ENCODE results near the gene HMGB4. TPM values are rescaled to one million over a fixed set of nuclear protein-coding genes. Genes with fewer than 3 reads are reported as not detected.

Gene HMGB4
- total RNA-seq, 4 donors from 2014 or later: not detected

DNA sequence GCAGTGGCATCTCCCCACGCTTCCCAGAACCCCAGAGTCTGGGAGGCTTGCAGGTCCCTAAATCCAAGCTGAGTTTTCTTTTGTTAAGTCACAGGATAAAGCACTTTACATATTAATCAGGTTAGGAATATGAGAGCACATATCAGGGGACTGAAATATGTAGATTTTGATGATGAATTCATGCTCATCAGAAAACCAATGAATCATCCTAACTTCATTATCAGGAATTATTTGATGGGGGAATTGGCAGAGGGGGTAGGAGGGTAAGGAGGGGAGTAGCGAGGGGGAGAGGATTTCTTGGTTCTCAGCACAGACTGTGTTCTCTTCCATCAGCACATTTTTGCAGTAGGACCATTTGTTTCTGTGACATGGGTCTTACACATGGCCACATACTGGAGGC is 32.1 kb downstream of the HMGB4 start:
- WGBS, 2 donors: 75 to 86% methylated on average over 2 of the region's 2 CpGs
- H3K27ac ChIP-seq: no peak overlapping the region
- peaks cover 0 to 3% (median 0%) of the 10 kb centered on the region in 4 donors for H3K27me3 ChIP-seq
- TF ChIP-seq POLR2A (IDR thresholded peaks at IDR 0.05): no peak
- TF ChIP-seq, protein P1, sequence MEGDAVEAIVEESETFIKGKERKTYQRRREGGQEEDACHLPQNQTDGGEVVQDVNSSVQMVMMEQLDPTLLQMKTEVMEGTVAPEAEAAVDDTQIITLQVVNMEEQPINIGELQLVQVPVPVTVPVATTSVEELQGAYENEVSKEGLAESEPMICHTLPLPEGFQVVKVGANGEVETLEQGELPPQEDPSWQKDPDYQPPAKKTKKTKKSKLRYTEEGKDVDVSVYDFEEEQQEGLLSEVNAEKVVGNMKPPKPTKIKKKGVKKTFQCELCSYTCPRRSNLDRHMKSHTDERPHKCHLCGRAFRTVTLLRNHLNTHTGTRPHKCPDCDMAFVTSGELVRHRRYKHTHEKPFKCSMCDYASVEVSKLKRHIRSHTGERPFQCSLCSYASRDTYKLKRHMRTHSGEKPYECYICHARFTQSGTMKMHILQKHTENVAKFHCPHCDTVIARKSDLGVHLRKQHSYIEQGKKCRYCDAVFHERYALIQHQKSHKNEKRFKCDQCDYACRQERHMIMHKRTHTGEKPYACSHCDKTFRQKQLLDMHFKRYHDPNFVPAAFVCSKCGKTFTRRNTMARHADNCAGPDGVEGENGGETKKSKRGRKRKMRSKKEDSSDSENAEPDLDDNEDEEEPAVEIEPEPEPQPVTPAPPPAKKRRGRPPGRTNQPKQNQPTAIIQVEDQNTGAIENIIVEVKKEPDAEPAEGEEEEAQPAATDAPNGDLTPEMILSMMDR (IDR thresholded peaks at IDR 0.05): no peak
- H3K4me1 ChIP-seq: no peaks in the 10 kb centered on the region
- no peak for DNase-seq
- no peaks in the 10 kb centered on the region for H3K36me3 ChIP-seq
- intact Hi-C loops (cut with DNase I): no loop called here
- H3K4me3 ChIP-seq: no peak overlapping the region
- H3K9me3 ChIP-seq: no peaks in the 10 kb centered on the region

DNA sequence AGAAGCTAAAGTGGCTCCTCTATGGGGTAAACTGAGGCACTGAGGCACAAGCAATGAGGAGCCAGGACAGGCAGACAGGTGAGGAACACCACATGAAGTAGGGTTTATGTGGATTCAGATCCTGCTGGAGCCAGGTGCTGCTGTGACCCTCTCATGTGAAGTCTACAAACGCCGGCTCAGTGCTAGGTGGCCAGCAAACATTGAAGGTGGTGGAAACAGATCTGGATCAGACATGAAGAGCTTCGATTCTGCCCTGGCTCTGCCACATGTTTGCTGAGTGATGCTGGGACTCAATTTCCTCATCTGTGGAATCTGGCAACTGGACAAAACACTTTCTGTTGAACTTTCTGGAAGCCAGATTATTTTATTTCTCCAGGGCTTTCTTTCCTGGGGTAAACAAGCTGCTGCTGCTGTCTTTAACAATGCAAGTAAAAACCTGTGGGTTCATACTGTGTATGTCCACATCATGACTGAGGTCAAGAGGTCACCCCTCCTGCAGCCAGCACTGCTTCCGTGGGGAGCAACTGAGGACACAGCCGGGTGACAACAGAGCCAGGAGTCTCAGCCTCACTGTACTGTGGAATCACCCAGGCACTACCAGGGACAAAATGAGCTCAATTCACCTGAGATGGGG is 33.3 kb downstream of the HMGB4 start:
- H3K9me3 ChIP-seq: no peaks in the 10 kb centered on the region
- TF ChIP-seq POLR2A (IDR thresholded peaks at IDR 0.05): no peak
- TF ChIP-seq, protein P1 (IDR thresholded peaks at IDR 0.05): no peak
- no peak overlapping the region for H3K4me3 ChIP-seq
- no peak for DNase-seq
- H3K27ac ChIP-seq: no peak overlapping the region
- no peaks in the 10 kb centered on the region for H3K36me3 ChIP-seq
- 60 to 70% methylated on average over 3 to 4 of the region's 5 CpGs for WGBS, 2 donors
- H3K4me1 ChIP-seq: peaks cover 0 to under 1% (median 0%) of the 10 kb centered on the region in 3 donors
- intact Hi-C loops (cut with DNase I): no loop called here
- H3K27me3 ChIP-seq: peaks cover 0 to 6% (median 0%) of the 10 kb centered on the region in 4 donors

GRCh38 chr1:33898406-33898805 is 34.5 kb downstream of the HMGB4 start:
- Histone ChIP-seq H3K4me1 (peaks cover 0 to 12% (median 0%) of the 10 kb centered on the region in 3 donors), H3K4me3 (no peak overlapping the region), H3K27me3 (peaks cover 0 to 14% (median 0%) of the 10 kb centered on the region in 4 donors), H3K27ac (no peak overlapping the region), H3K36me3 (no peaks in the 10 kb centered on the region), H3K9me3 (no peaks in the 10 kb centered on the region)
- DNase-seq: no peak
- intact Hi-C loops (cut with DNase I): no loop called here
- WGBS, 2 donors: 68 to 87% methylated on average over 3 of the region's 3 CpGs
- no peak for TF ChIP-seq POLR2A (IDR thresholded peaks at IDR 0.05)
- TF ChIP-seq, protein P1 (IDR thresholded peaks at IDR 0.05): no peak

DNA sequence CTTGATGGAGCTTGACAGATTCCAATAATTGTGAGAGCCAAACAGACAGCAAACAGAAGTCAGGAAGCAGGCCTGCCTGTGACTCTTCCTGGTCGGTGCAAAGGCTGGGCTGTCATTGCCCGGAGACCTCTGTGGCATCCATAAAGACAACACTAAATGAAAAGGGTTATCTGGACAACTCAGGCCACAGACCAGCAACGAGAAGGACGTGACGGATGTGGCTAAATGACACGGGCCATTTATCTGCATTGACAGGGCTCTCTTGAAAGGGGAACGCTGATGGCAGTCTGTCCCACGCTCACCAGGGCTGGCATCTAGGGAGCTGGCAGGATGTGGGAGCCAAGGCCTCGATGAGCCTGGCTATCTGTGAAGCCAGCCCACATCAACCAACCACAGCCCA is 35.0 kb downstream of the HMGB4 start:
- no peaks in the 10 kb centered on the region for H3K9me3 ChIP-seq
- peaks cover 0 to 14% (median 0%) of the 10 kb centered on the region in 4 donors for H3K27me3 ChIP-seq
- no peak overlapping the region for H3K27ac ChIP-seq
- no peaks in the 10 kb centered on the region for H3K36me3 ChIP-seq
- 64 to 80% methylated on average over 7 to 8 of the region's 9 CpGs for WGBS, 2 donors
- no peak for TF ChIP-seq POLR2A (IDR thresholded peaks at IDR 0.05)
- TF ChIP-seq, protein P1 (IDR thresholded peaks at IDR 0.05): no peak
- intact Hi-C loops (cut with DNase I): no loop called here
- H3K4me1 ChIP-seq: peaks cover 0 to 13% (median 0%) of the 10 kb centered on the region in 3 donors
- no peak for DNase-seq
- H3K4me3 ChIP-seq: no peak overlapping the region

- TF ChIP-seq, protein P1 (IDR thresholded peaks at IDR 0.05): no peak
- no peak for TF ChIP-seq POLR2A (IDR thresholded peaks at IDR 0.05)
- intact Hi-C loops (cut with DNase I): no loop called here
- 67 to 86% methylated on average over 1 to 3 of the region's 3 CpGs for WGBS, 2 donors
- H3K9me3 ChIP-seq: no peaks in the 10 kb centered on the region
- no peak for DNase-seq
- H3K4me3 ChIP-seq: no peak overlapping the region
- no peaks in the 10 kb centered on the region for H3K36me3 ChIP-seq
- peaks cover 0 to 13% (median 0%) of the 10 kb centered on the region in 3 donors for H3K4me1 ChIP-seq
- peaks cover 0 to 14% (median 0%) of the 10 kb centered on the region in 4 donors for H3K27me3 ChIP-seq
- H3K27ac ChIP-seq: no peak overlapping the region
Observed at GRCh38 chr1:33899746-33900145, 35.9 kb downstream of the HMGB4 start.

Data from esophagus squamous epithelium (tissue), 5 donors.